T1000 (cell line): ENCODE measurements around the gene ATP9A.
"Not testable (repeated sequence)": the region's sequence is repeated elsewhere in the genome, so short reads cannot be mapped to it uniquely, and the experiment has no call there.

Experiments used
- DNase-seq: peaks from one replicate; lab custom pipeline; 2025; ENCODE audit warnings: mixed read lengths; lab: John Stamatoyannopoulos, UW

ATP9A gene

DNA sequence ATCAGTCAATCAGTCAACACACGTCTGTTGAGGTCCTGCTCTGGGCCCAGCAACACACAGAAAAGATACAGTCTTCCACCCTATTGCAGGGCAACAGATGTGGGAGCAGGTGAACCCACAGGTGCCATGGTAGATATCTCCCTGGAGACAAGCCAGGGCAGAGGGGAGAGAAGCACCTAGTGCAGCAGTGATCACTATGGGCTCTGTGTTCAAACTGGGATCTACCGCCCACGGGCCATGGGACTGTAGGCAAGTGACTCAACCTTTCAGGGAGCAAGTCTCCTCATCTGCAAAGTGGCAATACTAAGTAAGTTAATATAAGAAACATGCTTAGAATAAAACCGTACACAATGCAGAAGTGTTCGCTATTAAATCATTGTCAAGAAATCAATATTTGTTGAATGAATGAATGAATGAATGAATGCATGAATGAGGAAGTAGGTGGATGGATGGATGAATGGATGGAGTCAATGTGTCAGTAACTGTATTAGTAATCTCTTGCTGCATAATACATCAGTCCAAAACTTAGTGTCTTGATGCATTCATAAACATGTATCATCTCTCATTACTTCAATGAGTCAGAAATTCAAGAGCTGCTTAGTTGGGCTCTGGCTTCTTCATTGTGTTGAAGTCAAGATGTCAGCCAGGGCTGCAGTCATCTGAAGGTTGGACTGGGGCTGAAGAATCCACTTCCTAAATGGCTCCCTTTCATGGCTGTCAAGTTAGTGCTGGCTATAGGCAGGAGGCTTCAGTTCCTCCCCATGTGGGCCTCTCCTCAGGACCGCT, 193.7 kb downstream of the ATP9A start:
- no peak for DNase-seq

DNA sequence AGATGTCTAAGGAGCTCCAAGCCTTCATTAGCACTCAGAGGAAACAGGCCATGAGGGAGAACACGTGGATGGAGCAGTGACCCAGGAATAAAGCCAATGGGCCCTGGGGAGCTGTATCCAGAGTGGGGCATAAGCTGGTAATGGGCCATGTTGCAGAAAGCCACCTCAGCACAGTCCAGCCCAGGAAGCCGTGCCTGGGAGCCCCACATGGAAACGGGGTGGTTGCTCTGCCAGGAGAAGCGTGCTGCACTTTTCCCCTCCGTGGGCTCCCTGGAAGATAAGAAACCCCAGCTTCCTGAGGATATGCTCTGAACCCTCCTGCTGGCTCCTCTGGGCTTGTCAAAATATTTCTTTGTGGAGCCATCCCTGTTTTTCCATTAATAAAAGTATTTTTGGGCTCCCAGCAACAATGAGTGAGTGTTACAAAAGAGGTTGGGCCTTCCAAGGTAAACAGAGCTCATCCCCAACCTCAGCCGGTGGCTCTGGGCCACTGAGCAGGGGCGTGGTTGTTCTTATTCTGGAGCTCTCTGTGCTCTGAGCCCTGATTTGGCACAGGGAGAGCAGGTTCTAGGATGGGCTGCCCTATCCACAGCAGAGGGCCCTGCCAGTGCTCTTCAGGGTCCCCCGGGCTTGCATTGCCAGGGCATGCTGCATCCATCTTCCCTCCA, 194.5 kb downstream of the ATP9A start:
- no peak for DNase-seq

DNA sequence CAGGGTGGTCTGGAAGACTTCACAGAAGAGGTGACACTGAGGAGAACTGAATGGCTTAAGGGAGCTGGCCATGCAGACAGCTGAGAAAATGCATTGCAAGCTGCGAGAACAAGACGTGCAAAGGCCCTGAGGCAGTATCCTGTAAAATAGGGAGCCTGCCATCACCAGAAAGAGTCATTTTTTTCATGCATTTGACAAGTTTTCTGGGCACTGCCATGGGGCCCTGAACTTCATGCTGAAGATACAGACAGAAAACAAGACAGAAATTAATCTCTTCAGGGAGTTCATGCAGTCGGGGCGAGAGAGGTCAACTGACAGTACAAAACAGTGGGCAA, 196.8 kb downstream of the ATP9A start:
- DNase-seq: no peak

DNA sequence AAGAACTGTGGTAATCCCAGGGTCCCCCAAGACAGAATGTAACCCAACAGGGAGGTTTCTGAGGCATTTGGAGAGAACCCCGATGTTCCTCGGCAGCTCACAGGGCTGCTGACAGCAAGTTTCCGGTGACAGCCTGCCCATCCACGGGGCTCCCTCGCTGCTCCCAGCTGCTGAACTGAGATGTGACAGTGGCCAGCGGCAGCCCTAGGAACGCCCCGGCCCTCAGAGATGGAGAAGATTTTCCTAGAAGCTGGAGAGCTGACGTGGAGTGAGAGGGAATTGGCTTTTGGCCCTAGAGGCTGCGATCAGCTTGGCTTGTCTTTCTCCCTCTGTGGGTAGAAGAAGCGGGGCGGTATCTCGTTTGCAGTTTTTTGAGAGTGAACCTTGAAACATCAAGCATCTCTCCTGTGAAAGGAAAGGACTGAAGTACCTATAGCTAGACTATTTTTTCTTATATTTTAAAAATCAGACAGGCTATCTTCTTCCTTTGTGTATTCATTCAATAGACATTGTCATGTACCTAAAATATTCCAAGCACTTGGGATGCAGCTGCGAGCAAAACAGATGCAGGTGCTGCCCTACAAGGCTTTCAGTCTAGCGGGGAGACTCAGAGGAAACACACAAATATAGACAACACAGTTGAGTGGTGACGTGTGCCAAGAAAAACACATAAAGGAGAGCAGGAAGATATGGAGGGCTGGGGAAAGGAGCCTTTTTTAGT, 197.3 kb downstream of the ATP9A start:
- no peak for DNase-seq

DNA sequence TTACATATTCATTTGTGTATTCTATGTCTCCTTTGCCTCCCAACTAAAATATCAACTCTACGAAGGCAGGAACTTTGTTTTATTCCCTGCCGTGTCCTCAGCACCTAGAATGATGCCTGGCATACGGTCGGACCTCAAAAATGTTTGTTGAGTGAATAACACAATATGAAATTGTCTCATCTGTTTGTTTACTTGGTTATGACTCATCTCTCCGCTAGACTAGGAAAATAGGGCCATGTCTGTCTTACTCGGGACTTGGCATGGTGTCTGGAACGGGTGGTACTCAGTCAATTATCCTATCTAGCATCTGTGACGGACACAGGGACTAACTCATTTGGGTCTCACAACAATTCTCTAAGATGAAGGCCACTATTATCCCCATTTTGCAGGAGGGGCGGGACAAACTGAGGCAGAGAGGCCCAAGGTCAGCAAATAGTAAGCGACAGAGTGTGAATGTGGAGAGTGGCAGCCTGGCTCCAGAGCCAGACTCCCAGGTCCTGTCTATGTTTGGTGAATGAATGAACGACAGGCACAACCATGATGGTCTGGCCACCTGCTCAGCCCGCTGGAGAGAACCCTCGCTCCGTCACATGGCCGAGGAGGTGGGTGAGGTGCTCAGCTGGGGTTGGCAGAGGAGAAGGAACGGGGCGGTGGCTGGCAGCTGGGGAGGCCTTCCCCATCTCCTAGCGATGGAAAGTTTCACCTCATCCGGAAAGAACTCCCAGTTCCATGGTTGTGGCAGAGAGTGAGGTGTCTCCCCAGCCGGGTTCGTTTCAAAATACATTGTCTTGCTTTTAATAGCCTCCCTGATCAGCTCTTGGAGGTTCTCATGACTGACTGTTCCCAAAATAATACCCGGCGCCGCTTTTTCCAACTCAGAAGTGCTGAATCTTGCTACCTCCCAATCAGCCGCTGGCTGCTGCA, 198.1 kb downstream of the ATP9A start:
- DNase-seq: no peak

DNA sequence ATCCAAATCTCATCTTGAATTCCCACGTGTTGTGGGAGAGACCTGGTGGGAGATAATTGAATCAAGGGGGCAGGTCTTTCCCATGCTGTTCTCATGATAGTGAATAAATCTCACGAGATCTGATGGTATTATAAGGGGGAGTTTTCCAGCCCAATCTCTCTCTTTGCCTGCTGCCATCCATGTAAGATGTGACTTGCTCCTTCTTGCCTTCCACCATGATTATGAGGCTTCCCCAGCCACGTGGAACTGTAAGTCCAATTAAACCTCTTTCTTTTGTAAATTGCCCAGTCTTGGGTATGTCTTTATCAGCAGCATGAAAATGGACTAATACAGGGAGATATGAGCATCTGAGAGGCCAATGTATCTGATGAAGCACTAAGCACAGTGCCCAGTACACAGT, 199.7 kb downstream of the ATP9A start:
- DNase-seq: not testable (repeated sequence)

DNA sequence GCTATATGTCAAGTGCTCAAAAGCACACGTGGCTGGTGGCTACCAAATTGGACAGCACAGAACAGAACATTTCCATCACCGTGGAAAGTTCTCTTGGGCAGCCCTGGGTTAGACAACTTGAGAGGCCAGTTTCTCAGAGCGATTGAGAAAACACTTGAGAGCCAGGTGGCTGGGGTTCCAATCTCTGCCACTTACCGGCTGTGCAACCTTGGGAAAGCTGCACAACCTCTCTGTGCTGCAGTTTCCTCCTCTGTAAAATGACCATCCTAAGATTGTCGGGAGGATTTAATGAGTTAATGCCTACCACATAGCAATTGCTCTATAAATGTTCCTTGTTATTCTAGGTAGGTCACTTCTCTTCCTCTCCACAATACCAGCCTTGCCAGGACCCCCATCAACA, 200.6 kb downstream of the ATP9A start:
- DNase-seq: no peak

DNA sequence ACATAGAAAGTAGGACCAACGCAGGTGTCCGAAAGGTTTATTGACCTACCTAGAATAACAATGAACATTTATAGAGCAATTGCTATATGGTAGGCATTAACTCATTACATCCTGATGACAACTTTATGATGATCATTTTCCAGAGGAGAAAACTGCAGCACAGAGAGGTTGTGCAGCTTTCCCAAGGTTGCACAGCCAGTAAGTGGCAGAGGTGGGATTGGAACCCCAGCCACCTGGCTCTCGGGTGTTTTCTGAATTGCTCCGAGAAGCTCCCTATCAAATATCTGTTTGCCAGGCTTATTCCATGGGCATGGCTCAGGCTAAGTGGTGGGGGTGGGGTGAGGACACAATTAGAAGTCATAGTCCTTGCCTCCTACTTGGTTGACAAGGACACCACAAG, 201.6 kb downstream of the ATP9A start:
- DNase-seq: no peak

DNA sequence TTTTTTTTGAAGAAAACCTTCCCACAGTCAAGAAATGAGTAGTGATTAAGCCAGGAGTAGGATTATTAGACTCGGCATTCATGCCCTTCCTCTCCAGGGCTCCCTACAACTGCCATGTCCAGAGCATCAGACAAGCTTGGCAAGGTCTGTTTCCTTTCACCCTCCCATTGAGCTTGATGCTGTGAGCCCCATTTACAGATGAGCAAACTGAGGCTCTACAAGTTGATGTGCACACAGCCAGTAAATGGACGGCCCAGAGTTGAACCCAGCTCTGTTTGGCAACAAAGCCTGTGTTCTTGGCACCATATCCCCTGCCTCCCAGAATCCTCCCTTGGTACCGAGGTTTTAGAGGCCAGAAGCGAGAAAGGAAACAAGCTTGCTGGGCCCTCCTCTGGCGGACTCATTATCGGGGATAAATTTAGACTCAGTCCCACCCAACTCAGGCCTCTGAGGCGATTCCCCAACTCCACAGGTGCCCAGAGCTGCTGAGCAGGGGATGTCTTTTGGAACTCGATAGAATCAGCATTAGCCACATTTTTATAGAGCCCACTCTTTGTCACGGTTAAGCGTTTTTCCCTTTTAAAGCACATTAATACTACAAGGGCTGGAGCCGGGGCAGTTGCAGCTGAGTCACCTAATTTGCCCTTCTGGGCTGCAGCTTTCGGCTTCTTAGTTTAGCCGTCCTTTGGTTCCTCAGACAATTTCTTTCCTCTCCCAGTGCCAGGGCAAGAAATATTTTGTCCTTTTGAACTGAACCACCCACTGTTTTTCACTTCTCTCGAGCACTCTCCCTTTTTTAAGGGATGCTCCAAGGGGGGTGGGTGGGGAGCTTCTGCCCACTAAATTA, 202.7 kb downstream of the ATP9A start:
- DNase-seq: no peak

DNA sequence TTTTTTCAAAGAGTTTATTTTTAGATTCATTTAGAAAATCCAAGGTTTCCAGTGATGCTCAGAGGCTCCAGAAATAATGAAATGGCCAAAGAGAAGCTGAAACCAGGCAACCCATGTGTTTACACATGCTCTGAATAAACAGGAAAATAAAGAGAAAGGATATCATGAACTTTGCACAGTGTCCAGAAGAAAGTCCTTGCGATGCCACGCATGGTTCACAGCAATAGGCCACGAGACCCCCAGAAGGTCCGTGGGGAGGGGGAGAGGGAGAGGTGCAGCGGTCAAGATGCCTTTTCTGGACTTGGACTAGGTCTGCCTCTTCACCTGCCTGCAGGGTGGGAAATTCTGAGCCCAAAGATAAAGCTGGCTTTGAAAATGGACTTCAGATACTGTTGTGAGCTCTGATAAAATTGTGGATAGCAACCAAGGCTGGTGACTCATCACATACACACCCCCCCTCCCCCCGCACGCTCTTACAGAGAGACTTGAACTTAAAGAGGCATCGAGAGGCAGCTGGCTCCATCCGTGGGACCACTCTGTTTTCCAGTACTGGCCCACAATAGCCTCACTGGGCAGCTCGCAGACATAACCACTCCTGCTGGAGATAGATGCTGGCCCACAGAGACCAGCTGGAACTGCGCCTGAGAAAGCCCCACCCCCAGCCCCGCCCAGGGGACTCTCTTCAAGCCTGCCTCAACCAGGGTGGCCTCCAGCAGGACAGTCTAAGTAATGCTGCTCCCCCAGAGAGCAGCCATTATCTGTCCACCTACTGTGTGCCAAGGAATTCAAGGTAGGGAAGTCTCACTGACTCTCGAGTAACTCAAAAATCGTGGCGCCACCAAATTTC, 204.5 kb downstream of the ATP9A start:
- peak; percentile 73 for DNase-seq

DNA sequence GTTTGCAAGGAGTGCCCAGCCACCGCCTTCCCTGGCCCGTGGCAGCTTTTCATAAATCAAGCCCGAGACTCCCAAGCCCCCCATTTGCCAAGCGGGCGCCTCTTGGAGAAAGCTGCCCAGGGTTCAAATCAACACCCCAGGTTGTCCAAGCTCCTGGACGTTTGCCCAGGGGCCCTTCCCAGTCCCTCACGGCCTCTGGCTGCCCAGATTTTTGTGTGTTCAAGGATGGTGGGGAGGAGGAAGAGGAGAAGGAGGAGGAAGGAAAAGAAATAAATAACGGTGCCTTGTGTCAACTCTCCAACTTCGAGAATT, 205.1 kb downstream of the ATP9A start:
- DNase-seq: no peak

DNA sequence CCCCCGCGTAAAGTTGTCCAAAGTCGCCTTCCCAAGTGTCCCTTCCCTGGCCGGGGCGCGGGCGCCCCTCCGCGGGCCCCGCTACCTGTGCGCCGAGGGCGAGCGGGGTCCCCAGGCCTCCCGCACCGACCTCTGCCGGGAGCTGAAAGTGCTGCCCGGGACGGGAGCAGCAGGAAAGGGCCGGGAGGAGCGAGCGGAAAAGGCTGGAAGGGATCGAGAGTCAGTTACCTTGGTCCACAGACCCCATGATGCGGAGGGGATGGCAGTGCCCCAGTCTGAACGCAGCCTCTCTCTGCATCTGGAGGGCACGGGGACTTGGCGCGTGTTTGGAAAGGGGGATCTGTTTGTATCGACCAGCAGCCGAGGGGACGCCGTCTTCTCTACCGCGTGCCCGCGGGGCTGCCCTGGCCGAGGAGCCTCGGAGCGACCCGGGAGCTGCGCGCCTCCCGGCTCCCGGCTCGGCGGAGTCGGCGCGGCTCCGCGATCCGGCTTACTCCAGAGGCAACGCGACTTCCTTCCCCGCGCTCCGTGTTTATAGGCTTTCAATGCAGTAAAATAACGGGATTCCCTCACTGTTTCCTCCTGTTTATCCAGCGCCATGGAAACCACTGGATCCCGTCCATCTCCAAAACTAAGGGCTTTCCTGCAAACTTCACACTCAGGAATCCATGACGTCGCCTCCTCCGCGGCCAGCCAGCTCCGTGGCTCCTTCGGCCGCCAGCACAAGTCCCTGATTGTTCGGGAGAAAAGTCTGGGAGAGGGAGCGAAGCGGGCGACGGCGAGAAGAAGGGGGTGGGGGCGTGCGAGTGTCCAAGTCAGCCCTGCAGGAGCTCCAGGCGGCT, 205.6 kb downstream of the ATP9A start:
- peak; percentile 90 for DNase-seq

DNA sequence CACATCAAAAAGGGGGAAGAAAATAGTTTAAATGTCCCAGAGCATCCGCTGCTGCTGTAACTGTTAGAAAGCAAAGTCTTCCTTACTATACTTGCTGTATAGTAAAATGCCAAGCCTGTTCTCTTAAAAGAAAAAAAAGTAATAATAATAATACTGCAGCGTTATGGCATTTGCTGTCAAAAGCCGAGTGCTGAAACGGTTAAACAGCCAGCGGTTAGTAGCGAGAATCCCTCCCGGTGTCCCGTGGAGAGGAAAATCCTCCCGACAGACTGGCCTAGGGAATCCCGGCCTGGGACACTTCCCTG, 206.2 kb downstream of the ATP9A start:
- DNase-seq: no peak

DNA sequence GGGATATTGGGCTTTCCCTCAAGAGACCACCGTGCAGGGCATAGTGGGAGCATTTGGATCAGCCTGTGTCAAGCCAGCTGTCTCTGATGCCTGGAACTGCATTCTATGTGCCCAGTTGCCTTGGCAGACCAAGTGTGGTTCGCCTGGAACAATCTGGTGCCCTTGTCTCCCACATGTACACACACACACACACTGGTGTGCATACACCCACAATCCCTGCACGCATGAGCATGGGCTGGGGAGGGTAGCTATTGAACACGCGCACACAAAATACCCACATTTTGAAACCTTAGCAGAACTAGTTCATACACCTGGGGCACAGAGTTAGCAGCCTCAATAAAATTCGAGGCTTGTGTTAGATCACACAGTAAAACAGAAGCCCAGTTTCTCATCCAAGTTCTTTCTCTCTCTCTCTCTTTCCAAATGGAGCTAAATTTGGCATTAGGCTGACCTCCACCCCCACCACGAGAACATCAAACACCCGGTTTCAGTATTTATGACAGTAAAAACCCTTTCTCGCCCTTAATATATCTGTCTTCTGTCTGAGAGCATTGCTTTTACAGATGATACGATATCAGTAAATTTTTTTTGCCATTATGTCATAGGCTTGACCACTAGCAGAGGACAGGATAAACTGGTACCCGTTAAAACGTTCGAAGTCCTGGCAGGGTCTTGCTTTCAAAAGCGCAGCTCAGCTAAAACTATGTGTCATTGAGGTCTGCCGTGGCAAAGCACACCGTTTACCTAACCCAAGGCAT, 207.5 kb downstream of the ATP9A start:
- DNase-seq: no peak

DNA sequence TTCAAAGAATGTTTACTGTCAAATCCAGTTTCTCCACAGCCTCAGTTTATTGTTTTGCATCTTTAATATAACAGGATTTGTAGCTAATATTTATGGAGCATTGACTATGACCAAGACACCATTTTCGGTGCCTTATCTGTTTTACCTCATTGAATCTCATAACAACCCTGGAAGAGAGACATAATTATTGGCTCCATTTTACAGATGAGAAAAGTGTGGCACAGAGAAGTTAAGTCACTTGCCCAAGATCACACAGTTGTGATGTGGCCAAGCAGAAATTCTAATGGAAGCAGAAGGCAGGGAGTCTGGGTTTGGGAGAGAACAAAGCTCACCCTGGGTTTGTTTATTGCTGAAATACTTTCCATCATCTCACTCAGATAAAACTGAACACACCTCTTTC, 208.1 kb downstream of the ATP9A start:
- no peak for DNase-seq

DNA sequence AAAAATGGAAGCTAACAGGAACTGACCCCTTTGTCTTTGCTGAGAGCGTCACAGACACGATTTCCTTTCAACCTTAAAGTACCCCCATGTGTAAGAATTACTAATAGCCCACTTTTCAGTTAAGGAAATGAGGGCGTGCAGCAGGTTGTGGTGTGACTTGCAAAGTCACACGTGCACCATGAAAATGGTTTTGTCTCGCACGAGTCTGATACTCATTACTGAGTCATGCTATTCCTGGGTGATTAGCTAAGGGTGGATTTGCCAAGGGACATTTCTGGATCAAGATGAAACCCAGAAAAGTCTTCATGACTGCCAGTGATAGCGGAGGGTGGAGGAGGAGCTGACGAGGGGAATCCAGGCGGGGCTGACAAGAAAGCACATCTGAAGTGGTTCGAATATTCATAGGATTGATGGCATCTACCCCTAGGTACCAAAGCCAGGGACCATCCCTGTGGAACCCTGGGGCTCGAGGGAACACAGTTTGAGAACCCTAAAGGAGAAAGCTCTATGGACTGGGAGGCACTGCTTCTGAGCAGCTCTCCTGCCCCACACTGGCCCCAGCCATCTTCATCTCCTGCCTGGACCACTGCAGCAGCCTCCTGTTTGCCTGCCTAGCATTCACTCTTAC, 213.5 kb downstream of the ATP9A start:
- DNase-seq: peak; percentile 41

DNA sequence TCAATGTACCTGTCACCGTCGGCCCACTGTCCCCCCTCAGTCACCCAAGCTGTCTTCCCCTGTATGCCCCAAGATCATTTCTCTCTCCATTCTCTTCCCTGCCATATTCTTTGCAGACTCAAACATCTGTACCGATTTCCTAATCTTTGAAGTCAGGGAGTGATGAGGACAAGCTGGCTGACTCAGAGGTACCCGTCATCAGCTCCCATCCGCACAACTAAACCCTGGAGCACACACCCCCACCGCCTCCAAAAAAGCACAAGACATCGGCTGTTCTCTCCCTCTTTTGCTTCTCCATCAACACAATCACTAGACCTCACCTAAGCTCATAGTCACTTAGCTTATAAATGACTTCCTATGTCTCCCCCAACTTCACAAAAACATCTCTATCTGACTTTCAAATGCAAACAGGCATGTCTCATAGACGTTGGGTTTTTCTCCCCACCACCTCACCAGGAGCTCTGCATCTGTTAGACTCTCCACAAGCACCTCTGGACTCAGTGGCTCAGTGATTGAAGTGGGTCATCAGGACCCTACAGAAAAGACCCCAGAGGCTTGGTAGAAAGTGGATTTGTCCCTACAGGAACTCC, 214.2 kb downstream of the ATP9A start:
- DNase-seq: no peak

DNA sequence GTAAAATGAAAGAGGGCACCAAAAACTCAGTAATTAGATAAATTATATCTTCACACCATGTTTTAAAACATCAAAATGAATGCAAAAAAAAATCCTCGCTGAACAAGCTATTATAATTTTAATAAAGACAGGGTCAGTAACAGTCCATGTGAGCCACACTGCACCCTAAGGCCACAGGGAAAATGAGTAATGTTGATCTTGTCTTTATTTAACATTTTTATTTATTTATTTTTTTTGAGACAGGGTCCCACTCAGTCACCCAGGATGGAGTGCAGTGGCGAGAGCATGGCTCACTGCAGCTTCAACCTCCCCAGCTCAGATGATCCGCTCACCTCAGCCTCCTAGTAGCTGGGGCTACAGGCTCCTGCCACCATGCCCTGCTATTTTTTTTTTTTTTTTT, 217.0 kb downstream of the ATP9A start:
- DNase-seq: no peak
